Activated CD8-positive, alpha-beta memory T cell treated with anti-CD3 and anti-CD28 coated beads for 24 hours (primary cell): Measurements from ENCODE around the gene APMAP.
"Not testable (repeated sequence)": the region's sequence is repeated elsewhere in the genome, so short reads cannot be mapped to it uniquely, and the experiment has no call there.

Experiments
- DNase-seq: peaks from one replicate; pipeline ENCODE4 v3.0.0-alpha.2; 2020

APMAP gene

DNA sequence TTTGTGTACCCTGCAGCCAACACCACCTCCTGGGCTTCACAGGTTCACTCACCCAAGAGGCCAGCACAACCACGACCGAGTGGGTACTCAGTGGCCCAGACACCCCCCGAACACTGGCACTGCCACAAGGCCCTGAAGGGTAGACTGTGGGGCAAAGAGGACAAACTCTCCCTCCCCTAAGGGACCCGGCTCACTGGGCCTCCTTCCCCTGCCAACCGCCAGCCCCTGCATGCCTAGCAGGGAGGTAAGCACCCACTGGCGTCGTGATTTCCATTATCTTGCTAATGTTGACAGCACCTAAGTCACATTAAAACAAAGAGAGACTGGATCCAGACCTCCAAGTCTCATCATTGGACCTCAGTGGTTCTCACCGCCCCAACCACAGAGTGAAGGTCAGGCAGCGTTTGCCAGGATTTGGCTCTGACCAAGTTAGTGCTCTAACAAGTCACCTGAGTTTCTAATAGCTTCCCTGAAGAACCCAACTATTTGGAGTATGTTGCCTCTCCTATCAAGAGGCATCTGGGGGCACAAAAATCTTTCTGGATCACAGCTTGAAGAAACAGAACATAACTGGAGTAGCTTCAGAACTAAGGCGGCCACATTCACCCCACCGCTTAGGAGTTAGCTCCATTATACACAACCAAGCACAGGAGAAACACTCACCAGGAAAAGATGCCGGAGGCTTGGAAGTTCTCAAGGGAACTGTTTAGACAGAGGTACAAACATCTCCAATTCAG is 14.0 kb upstream of the APMAP start:
- DNase-seq, result peak; percentile 19

DNA sequence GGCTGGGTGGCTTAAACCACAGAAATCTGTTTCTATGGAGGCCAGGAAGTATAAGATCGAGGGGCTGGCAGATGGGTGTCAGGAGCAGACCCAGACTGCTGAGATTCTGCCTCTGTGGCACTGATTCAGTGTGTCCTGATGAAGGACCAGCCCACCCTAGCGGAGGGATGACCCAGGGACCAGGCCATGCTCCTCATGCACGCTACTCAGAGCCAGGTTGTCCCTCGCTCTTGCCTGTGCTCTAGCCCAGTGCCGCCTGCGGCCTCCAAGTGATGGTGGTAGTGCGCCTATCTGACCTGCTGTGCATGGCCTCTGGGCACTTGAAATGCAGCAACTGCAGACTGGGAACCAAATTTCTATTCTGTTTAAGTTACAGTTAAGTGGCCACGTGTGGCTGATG is 13.1 kb upstream of the APMAP start:
- DNase-seq, result peak; percentile 30

DNA sequence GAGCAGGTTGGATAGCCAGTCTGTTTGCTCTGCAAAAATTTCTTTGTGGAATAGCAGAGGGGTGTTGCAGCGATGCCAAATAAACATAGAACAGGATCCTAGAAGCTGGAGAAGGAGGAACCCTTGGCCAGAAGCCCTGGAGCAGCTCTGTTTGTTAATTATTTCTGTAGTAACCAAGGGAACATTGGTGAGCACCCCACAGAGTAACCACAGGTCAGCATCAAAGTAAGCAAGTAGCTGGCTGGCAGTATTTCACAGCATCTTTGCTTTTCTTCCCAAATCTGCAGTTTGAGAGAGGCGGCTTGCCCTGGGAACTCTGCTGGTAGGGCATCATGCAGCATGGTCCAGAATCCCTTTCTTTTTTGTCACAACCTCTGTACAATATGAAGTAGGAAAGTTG is 12.7 kb upstream of the APMAP start:
- no peak for DNase-seq

DNA sequence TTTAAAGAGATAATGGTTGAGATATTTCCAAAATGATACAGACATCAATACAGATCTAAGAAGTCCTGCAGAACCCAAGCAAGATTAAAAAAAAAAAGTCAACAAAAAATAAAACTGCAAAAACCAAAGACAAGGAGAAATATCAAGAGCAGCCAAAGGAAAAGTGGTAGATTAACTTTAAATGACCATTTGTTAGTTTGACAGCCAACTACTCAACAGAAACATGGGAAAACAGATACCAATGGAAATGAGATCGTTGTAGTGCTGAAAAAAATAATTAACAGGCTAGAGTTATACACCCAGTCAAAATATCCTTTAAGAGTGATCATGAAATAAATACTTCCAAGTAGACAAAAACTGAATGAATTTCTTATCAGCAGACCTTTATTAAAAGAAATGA is 10.5 kb upstream of the APMAP start:
- DNase-seq, result no peak

DNA sequence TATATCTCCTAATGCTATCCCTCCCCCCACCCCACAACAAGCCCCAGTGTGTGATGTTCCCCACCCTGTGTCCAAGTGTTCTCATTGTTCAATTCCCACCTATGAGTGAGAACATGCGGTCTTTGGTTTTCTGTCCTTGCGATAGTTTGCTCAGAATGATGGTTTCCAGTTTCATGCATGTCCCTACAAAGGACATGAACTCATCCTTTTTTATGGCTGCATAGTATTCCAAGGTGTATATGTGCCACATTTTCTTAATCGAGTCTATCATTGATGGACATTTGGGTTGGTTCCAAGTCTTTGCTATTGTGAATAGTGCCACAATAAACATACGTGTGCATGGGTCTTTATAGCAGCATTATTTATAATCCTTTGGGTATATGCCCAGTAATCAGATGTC is 8.8 kb upstream of the APMAP start:
- not testable (repeated sequence) for DNase-seq

DNA sequence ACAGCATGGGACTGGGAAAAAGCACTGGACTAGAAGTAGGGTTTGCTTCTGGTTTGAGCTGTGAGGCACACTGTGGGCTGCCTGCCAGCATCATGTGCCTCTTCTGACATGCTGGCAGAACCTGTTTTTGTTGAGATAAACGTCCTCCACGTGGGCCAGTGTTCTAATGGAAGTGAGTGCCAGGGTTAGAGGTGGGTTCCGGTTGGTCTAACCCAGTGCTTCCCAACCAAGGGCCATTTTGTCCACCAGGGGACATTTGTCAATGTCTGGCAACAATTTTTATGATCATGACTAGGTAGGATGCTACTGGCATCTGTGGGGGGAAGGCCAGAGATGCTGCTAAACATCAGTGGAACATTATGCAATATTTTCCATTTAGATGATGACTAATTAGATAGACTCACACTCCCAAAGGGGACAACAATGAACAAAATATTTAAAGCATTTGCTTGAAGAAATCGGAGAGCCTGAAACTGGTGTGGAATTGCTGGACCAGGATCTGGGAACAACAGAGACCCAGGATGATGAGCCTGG is 7.8 kb upstream of the APMAP start:
- no peak for DNase-seq

DNA sequence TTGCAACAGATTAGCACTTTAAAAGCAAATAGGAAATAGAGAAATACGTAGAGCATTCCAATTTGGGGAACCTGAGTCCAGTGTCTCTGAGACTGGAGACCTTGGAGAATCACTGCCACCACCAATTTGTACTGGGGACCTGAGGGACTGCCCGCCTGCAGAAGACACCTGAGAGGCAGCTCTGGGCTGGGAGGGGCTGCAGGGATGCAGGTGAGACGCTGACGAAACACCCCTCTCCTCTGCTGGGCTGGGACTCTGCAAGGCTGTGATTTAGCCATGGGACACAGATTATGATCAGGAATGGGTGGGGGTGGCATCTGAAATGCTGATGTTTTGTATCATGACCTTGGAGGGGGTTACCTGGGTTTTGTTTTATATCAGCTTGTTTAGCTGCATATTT is 7.0 kb upstream of the APMAP start:
- peak; percentile 24 for DNase-seq

DNA sequence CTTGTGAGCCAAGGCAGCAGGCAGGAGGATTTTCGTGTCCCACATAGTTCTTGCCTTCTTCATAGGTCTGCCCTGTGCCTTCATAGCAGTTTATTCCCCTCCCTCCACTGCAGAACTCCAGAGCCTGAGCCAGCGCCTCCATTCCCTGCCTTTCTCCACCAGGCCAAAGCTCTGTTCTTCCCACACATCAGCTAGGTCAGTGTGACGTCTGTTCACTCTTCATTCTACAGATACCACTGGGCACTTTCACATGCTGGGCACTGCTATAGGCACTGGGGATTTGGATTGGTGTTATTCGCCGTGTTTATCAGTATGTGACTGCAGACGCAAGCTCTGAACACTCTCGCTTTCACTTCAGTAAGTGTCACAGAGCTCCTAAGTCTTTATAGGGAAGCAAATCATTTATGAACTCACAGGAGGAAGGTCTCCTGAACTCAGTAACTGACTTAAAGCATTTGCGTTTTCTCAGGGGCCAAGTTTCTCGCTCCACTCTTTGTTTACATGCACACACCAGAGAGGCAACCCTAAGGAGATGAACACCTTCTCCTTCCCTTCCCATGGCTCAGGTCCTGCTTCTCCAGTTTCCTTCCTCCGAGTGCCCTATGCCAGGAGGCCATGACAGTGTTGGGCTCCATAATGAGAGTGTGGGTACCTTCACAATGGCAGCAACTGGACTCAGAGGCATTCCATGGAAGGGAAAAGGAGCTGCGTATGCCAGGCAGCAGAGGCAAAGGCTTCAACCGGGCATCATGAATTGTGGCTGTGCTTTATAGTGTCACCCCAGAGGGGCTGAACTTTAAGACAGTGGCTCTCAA is 6.3 kb upstream of the APMAP start:
- peak; percentile 38 for DNase-seq

DNA sequence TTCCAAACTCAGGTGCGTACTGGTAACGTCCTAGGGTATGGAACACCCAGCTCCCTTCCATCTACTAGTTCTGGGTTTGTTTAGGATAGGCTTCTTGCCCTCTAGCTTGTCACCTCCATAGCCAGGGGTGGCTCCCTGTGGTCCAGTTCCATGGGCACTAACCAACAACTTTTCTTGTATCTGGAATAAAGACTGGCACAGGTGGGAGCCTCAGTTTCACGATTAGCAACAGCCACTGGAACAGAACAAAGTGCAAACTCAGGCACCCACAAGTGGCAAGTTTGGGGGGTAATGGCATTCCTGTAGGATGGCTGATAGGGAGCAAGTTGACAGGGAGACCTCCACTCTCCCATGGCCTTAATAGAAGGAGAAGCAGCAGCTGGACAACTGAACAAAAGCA is 5.6 kb upstream of the APMAP start:
- peak; percentile 35 for DNase-seq

DNA sequence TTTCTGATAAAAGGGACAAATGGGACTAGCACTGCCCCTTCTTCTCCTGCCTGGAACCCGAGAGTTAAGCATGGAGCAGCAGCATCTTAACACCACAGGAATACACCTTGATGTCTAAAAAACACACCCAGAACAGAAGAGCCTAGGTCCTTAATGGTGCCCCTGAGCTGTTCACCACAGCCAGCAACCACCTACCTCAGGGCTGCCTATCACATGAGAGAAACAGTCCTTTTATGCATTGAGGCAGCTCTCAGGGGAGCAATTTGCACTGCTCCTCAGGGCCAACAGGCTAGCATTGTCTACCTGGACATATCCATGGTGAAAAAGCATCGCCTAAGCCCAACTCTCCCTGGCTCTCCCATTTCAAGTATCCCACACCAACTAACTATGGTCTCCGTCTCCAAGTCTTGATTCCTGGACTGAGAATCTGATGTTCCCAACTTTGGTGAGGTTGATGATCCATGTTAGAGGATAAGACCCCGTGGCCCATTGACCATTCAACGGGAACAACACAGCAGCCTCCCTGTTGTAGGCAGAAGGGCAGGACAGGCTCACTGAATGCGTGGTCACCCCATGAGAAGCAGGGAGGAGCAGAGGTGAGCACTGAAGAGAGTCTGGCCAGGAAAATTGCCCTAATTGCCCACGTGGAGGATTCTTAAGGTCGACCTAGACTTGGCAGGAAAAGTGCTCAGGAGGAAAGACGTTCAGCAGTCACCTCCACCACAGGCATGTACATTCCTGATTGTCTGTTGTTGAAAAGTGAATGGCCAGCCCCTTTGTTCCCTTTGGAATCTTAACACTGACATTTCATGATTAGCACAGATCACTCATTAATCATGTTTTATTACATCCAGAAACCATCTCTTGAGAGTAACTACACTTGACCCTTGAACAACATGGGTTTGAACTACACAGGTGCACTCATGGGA is 4.2 kb upstream of the APMAP start:
- peak; percentile 48 for DNase-seq

DNA sequence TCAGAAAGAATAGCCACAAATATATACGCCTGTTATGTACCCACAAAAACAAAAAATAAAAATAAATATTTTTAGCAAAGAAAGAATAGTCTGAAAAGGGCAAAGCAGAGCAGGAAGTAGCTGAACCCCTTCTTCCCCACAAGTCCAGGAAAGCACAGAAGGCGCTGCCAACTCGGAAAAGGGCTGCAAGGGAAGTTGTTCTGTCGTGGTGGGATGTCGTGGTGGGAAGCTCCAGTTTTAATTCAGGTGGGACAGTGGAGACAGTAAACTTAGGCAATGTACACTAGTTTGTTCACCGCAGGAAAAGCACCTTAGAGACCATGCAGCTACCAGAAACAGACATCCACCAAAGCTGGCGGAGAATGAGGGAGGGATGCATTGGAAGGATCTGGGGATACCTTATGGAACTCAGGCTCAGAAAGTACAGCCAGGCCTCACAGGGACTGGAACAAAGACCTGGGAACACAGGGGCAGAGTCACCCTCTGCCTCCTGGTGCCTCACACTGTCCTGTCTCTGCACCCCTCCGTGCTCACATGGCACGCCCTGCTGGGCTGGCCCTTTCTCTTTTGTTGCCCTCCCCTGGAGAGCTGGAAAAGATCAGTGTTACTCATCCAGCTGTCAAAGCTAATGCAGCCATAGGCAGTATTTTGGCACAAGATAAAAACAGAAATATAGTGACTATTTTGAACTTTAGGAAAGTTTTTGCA is 3.3 kb upstream of the APMAP start:
- peak; percentile 33 for DNase-seq

DNA sequence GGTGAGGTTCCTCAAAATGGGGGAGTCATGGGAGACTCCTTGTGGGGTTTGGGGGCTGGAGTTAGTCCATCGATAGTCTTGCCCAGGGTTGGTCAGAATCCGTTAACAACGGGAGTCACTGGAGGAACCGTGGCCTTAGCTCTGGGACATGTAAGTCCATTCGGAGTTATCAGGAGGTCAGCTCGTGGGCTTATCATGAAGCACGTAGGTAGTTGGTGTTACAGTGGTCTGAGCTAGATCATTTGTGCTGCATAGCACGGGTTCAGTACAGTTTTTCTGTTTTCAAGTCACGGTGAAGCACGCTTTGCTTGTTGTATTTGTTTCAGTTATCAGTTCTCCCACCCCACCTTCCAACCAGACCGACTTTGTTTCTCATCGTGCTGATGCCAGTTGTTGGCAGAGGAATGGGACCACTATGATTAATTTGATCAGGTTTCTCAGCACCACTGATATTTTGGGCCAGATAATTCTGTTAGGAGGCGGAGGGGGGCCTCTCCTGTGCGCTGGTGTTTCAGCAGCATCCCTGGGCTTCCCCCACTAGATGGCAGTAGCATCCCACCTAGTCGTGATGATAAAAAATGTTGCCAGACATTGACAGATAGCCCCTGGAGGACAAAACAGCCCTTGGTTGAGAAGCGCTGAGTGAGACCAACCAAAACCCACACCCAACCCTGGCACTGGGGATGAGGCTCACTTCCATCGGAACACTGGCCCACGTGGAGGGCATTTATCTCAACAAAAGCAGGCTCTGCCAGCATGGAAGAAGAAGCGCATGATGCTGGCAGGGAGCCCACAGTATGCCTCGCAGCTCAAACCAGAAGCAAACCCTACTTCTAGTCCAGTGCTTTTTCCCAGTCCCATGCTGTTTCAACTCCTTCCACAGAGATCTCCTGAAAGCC is 2.2 kb upstream of the APMAP start:
- peak; percentile 94 for DNase-seq

DNA sequence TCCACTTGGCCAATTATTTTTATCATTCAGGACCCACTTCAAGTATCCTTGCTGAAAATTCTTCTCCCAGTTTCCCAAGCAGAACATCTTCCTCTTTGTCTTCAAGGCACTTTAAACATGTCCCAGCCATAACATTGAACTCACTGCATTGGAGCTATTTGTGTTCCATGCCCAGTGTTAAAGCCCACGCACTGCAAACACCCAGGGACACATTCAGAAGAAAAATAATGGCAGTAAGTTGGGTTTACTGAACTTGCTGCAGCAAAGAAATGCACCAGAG is 1.6 kb upstream of the APMAP start:
- DNase-seq, result peak; percentile 55

DNA sequence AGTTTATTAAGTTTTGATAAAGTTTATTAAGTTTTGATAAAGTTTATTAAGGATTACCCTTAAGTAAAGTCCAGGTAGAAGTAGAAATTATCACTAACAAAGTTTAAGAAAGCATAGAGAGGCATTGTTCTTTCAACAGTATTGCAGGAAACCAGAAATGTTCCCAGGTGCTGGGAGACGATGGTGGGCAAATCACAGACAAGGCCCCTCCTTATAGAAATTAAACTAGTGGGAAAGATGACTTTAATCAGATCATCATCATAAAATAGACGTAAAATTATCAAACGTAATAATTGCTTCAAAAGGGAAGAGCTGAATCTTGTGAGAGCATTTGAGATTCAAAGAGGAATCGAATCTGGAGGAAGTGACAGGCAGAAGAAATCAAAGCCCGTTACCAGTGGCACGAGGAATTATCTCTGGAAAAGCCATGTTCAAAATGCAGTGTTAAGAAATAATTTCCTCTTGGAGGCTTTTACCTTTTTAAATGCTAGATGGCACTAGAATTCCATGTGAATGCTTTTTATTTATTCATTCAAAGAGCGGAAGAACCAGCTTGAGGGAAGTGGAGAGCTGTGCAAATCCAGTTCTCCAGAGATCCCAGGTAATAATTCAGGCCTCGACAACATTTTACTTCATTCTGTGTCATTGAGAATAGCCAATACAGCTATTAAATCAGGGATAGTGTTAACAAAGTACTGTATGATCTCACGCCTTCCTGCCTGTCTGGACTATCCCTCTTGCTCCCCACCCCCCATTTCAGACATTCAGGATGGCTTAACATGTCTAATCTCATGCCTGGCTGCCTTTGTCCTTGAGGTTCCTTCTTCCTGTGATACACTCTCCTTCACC is 1.0 kb upstream of the APMAP start:
- DNase-seq, result peak; percentile 49

DNA sequence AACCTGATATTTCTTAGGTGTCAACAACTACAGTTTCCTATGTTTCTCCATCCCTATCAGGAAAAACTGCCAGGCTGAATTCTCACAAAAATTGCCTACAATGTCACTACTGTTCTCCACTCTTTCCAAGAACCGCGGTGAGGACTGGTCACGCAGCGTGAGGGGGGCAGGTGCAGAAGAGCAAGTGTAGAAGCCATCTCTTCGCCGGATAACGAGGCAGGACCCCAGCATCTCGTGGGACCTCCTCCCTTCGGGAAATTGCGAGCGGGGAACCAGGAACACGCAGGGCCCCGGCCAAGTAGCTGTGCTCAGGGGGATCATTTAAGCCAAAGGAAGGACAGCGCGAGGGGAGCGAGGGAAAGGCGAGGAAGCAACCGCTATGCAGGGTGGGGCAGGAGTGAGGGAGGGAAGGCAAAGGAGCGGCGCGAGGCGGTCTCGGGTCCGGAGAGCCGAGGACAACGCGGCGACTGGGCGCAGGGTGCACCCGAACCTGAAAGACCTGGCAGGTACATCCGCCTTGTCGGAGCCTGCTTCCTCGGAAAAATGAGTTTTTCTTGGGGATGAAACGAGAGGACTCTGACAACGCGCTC is 559 bp downstream of the APMAP start:
- DNase-seq, result no peak

DNA sequence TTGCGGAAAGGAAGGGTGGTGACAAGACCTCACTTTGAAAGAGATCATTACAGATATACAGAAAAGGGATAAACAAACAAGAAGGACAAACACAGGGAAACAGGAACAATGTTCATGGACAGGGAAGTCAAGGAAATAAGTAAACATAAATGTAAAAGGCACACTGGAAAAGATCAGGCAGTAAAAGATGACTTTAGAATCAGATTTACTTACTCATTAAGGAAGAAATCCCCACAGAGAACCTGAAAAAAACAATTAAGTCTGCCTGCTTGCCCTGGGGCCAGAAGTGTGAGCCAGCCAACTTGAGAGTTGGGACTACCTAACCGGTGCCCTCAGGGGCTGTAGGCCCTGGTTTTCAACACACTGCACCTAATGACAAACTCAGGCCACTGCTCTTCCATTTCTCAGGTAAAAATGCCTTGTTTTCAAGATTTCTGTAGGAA is 1.7 kb downstream of the APMAP start:
- DNase-seq, result peak; percentile 40

DNA sequence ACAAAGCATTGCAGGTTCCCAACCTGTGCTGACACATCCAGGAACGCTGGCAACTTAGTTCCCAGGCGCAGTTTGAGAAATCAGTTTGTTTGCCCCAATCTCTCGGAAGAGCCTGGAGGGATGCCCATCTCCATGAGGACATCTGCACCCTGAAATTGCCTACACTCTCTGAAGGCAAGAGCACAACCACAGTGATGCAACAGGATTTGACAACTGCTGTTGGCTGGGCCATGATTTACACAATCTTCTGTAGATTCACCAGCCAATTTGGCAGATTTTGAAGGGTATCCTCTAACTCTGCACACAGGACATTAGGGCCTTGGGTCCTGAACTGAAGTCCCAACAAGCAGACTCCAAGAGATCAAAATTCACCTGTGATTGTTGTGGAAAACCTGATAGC is 3.4 kb downstream of the APMAP start:
- no peak for DNase-seq

DNA sequence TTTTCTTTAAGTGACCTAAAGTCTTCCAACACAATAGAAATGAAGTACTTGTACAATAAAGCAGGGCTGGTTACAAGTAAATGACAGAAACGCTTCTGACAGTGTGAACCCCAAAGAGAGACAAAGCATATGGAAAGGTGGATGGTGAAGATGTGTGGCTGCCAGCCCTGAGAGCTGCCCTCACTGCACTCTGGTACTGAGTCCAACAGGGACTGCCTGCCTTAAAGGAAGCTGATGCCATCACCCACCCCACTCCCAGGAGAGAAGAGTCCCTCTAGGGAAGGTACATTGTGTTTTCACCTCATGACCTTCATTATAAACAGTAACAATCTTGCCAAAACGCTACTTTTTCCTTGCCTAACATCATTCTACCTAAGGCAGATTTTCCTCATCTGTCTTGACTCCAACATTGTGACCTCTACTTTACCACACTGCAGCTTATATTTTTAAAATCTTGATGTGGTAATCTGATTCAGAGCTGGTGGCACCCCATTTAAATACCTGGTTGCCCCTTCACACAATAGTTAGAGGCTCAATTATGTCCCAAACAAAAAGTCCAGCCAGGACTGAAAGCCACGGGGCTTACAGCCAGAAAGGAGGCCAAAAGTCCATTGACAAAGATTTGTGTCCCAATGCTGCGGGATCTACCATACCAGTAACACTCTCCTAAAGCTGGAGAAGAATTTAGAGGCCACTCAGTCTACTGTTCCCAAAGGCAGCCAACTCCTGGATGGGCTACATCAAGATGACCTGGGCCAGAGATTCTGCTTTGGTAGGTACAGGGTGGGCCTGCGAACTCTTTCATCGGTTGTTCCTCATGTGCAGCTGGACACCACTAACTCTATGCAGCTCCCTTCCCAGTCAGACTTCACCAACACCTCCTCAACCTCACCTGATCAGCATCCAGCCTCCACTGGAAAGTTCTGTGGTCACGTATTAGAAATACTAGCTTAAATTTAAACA is 4.4 kb downstream of the APMAP start:
- peak; percentile 49 for DNase-seq

DNA sequence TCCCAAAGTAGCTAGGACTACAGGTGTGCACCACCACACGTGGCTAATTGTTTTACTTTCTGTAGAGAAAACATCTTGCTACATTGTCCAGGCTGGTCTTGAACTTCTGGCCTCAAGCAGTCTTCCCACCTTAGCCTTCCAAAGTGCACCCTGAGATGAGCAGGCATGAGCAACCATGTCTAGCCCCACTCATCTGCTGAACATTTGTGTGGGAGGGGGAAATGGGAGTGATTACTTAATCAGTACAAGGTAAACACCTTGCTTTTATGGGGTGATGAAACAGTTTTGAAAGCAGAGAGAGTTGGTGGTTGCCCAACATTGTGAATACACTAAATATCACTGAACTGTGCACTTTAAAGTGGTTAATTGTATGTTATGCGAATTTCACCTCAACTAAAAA is 5.3 kb downstream of the APMAP start:
- DNase-seq, result peak; percentile 57
